Suprapubic skin (tissue), 3 donors: Measurements from ENCODE around the gene KLF7.

Source experiments
- CTCF ChIP-seq, 2 donors: fragments of 200-600 bp in 1 of 2; fragments of 450-650 bp in 1 of 2; sonication (generic) in 1 of 2; IDR thresholded peaks; one replicate each; pipeline ENCODE4 v1.5.1; 2016 to 2019; ENCODE audit warnings: antibody characterized with exemption in 2 of 2, mild to moderate bottlenecking in 1 of 2, moderate library complexity in 1 of 2
- EP300 ChIP-seq: sonication (generic); formaldehyde crosslinking; IDR thresholded peaks from one replicate; pipeline ENCODE4 v1.6.1; 2017; ENCODE audit warnings: antibody characterized with exemption
- POLR2A ChIP-seq, 2 donors: fragments of 450-650 bp; IDR thresholded peaks; one replicate each; pipeline ENCODE4 v1.6.1; 2017; ENCODE audit warnings: antibody characterized with exemption in 2 of 2, mild to moderate bottlenecking in 2 of 2, moderate library complexity in 2 of 2

GRCh38 chr2:207088276-207088675, 77.5 kb downstream of the KLF7 start:
- TF ChIP-seq CTCF (IDR thresholded peaks at IDR 0.05) (no peak), POLR2A (IDR thresholded peaks at IDR 0.05) (no peak), EP300 (no peak)
